Loucy (cell line): Measurements from ENCODE around the gene ANP32A.
"Not testable (repeated sequence)": the region's sequence is repeated elsewhere in the genome, so short reads cannot be mapped to it uniquely, and the experiment has no call there.

Experiments
- CTCF ChIP-seq: fragments of 200-600 bp; sonication (generic); conservative IDR thresholded peaks from 2 replicates; pipeline ENCODE4 v1.5.1; 2014; ENCODE audit warnings: mild to moderate bottlenecking, antibody characterized with exemption, low read length
- EZH2phosphoT487 ChIP-seq: fragments of 200-600 bp; IDR thresholded peaks from 2 replicates; pipeline ENCODE4 v1.6.1; 2018; ENCODE audit warnings: antibody characterized with exemption, mild to moderate bottlenecking, moderate library complexity, borderline replicate concordance

- TF ChIP-seq CTCF, EZH2phosphoT487: not testable (repeated sequence)
Observed at GRCh38 chr15:68857443-68857842, 36.7 kb upstream of the ANP32A start.
